KMS-11 (cell line): Measurements from ENCODE around the gene PCSK9.

Source experiments
- H2AFZ ChIP-seq: fragments of 200-600 bp; sonication (generic); 2 replicates; pipeline ENCODE4 v1.6.1; 2016; ENCODE audit warnings: antibody characterized with exemption, mixed run types, low read depth
- H3K27ac ChIP-seq: fragments of 200-600 bp; sonication (generic); 2 replicates; pipeline ENCODE4 v1.6.1; 2016; ENCODE audit warnings: mild to moderate bottlenecking, mixed run types
- H3K27me3 ChIP-seq: fragments of 200-600 bp; sonication (generic); 2 replicates; pipeline ENCODE4 v1.6.1; 2017; ENCODE audit warnings: mild to moderate bottlenecking, low read depth, mixed run types, moderate library complexity; ENCODE audit not compliant: insufficient read depth
- H3K36me3 ChIP-seq: fragments of 200-600 bp; sonication (generic); 2 replicates; pipeline ENCODE4 v1.6.1; 2017; ENCODE audit warnings: mild to moderate bottlenecking, mixed run types; ENCODE audit not compliant: insufficient read depth
- H3K4me1 ChIP-seq: fragments of 200-600 bp; sonication (generic); 2 replicates; pipeline ENCODE4 v1.6.1; 2016; ENCODE audit warnings: mild to moderate bottlenecking, low read depth, mixed run types; ENCODE audit not compliant: poor library complexity, severe bottlenecking
- H3K4me2 ChIP-seq: fragments of 200-600 bp; sonication (generic); 2 replicates; pipeline ENCODE4 v1.7.0; 2016; ENCODE audit warnings: mild to moderate bottlenecking, mixed run types
- H3K4me3 ChIP-seq: fragments of 200-600 bp; sonication (generic); IDR thresholded peaks from 2 replicates; pipeline ENCODE4 v1.6.1; 2017; ENCODE audit warnings: low read depth, low read length, mixed read lengths; ENCODE audit not compliant: insufficient read depth
- H3K79me2 ChIP-seq: fragments of 200-600 bp; sonication (generic); 2 replicates; pipeline ENCODE4 v1.6.1; 2016; ENCODE audit warnings: low read depth, mixed run types; ENCODE audit not compliant: insufficient read depth
- H3K9ac ChIP-seq: fragments of 200-600 bp; sonication (generic); 2 replicates; pipeline ENCODE4 v1.6.1; 2016; ENCODE audit warnings: mild to moderate bottlenecking, mixed run types
- H4K20me1 ChIP-seq: fragments of 200-600 bp; sonication (generic); 2 replicates; pipeline ENCODE4 v1.6.1; 2016; ENCODE audit warnings: mild to moderate bottlenecking, mixed run types; ENCODE audit not compliant: insufficient read depth
- TF ChIP-seq, protein P1 (sequence below): fragments of 200-600 bp; sonication (generic); conservative IDR thresholded peaks from 2 replicates; pipeline ENCODE4 v1.6.1; 2017; ENCODE audit warnings: low read depth, mild to moderate bottlenecking, antibody characterized with exemption, low read length, moderate library complexity, mixed read lengths

Gene PCSK9

DNA sequence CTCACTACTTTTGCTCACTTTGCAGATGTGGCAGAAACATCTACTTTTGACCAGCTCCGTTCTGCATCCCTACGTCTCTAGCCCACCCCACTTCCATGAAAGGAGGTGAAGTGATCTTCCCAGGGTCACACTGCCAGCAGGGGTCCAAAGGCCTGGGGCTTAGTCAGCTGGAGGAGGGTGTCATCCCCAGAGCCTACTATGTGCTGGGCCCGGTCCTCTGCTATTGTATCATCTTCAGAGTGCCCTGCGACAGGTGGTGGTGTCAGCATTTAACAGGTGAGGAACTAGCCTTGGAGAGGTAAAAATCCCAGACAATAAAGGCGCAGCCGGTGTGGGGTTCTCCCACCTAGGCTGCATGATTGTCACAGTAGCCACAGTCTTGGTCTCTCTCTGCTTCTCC is 46.2 kb upstream of the PCSK9 start:
- no peaks in the 10 kb centered on the region for H3K27me3 ChIP-seq
- no peaks in the 10 kb centered on the region for H3K4me1 ChIP-seq
- no peak overlapping the region for H3K4me3 ChIP-seq
- no peaks in the 10 kb centered on the region for H4K20me1 ChIP-seq
- no peak overlapping the region for H3K27ac ChIP-seq
- TF ChIP-seq, protein P1, sequence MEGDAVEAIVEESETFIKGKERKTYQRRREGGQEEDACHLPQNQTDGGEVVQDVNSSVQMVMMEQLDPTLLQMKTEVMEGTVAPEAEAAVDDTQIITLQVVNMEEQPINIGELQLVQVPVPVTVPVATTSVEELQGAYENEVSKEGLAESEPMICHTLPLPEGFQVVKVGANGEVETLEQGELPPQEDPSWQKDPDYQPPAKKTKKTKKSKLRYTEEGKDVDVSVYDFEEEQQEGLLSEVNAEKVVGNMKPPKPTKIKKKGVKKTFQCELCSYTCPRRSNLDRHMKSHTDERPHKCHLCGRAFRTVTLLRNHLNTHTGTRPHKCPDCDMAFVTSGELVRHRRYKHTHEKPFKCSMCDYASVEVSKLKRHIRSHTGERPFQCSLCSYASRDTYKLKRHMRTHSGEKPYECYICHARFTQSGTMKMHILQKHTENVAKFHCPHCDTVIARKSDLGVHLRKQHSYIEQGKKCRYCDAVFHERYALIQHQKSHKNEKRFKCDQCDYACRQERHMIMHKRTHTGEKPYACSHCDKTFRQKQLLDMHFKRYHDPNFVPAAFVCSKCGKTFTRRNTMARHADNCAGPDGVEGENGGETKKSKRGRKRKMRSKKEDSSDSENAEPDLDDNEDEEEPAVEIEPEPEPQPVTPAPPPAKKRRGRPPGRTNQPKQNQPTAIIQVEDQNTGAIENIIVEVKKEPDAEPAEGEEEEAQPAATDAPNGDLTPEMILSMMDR, result no peak
- H3K79me2 ChIP-seq, result no peaks in the 10 kb centered on the region
- no peak overlapping the region for H3K9ac ChIP-seq
- H3K4me2 ChIP-seq, result no peak overlapping the region
- no peaks in the 10 kb centered on the region for H3K36me3 ChIP-seq
- H2AFZ ChIP-seq, result no peak overlapping the region

DNA sequence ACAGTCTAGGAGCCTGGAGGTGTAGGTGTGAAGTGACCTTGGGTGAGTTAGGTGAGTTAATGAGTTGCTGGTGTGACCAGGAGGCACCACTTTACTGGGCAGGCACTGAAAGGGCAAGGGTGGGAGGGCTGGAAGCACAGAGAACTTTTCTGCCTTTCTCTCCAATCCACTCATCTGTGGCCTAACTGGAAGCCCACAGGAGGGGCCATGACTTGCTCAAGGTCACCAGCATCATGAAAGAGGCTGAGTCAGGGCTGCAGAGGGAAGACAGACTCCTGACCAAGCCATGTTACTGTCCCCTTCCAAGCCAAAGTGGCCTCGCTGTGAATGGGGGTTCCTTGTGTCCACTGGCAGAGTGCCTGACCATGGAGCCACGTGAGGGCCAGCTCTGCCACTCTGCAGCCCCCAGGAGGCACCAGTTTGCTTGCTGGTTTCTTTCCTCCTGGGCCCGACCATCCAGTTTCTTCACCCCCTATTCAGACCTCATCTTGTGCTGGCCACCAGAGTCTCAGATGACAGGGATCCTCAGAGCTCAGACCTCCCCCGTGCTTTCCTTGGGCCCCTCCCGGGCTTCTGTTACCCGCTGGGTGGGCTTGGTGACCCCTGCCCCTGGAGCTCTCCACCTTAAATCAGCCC is 44.9 kb upstream of the PCSK9 start:
- H2AFZ ChIP-seq, result no peak overlapping the region
- H3K4me1 ChIP-seq, result no peaks in the 10 kb centered on the region
- no peaks in the 10 kb centered on the region for H4K20me1 ChIP-seq
- no peak overlapping the region for H3K27ac ChIP-seq
- no peaks in the 10 kb centered on the region for H3K79me2 ChIP-seq
- H3K36me3 ChIP-seq, result no peaks in the 10 kb centered on the region
- no peak overlapping the region for H3K4me3 ChIP-seq
- H3K27me3 ChIP-seq, result no peaks in the 10 kb centered on the region
- no peak overlapping the region for H3K9ac ChIP-seq
- TF ChIP-seq, protein P1, result no peak
- no peak overlapping the region for H3K4me2 ChIP-seq

DNA sequence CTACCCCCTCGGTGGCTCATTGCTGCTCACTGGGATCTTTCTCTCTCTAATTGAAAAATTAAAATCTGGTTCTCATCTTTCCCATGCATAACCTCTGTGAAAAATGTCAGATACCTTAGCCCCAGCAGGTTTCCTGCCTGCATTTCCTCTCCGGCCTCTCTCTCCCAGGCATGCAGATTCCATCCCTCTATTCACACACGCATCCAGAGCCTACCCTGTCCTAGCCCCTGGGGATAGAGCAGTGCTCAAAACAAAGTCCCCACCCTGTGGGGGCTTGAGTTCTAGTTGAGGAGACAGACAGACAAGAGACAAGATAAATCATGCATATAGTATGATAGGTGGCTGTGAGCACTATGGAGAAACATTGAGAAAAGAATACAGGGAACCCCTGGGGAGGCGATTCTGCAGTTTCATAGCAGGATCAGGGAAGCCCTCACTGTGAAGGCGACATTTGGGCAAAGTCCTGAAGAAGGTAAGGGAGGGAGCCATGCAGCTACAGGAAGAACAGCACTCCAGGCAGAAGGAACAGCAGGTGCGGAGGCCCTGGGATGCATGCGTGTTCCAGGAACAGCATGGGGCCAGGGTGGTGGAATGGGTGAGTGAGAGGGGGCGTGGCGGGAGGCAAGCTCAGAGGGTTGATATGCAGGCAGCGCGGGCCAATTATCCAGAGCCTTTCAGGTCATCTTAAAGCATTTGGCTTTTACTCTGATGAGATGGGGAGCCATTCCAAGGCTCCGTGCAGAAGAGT is 44.2 kb upstream of the PCSK9 start:
- Histone ChIP-seq H2AFZ (no peak overlapping the region), H4K20me1 (no peaks in the 10 kb centered on the region), H3K27ac (no peak overlapping the region), H3K9ac (no peak overlapping the region), H3K4me2 (no peak overlapping the region), H3K4me3 (no peak overlapping the region), H3K4me1 (no peaks in the 10 kb centered on the region), H3K27me3 (no peaks in the 10 kb centered on the region), H3K79me2 (no peaks in the 10 kb centered on the region), H3K36me3 (no peaks in the 10 kb centered on the region)
- TF ChIP-seq, protein P1, result no peak

DNA sequence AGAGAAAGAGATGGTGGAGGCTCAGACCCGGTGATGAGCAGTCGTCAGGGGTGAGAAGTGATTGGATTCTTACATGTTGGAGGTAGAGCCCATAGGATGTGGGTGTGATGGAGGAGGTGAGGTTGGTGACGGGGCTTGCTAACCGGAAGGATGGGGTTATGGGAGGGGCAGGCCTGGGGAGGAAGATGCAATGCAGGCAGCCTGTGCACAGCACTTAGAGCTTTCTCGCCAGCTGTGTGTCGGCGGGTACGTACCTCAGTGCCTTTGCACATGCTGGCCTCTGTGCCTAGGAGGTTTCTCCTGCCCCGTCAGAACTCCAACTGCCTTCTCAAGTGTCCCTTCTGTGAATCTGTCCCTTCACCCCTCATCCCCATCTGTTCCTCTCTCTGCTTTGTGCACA is 43.5 kb upstream of the PCSK9 start:
- H3K4me1 ChIP-seq, result no peaks in the 10 kb centered on the region
- no peak overlapping the region for H3K27ac ChIP-seq
- TF ChIP-seq, protein P1, result no peak
- H4K20me1 ChIP-seq, result no peaks in the 10 kb centered on the region
- H3K4me3 ChIP-seq, result no peak overlapping the region
- H3K9ac ChIP-seq, result no peak overlapping the region
- H2AFZ ChIP-seq, result peak overlapping the region; percentile 22; the same call in 1 of the 2 replicates
- no peak overlapping the region for H3K4me2 ChIP-seq
- H3K79me2 ChIP-seq, result no peaks in the 10 kb centered on the region
- no peaks in the 10 kb centered on the region for H3K36me3 ChIP-seq
- no peaks in the 10 kb centered on the region for H3K27me3 ChIP-seq
